GM12878 (cell line): ENCODE measurements around the gene PKP3. TPM values are rescaled to one million over a fixed set of nuclear protein-coding genes. Genes with fewer than 3 reads are reported as not detected.

ENCODE experiments used
- BCL11A ChIP-seq: IDR thresholded peaks from 2 replicates; pipeline ENCODE4 v1.6.1; 2011; ENCODE audit warnings: low read depth, low read length
- HCFC1 ChIP-seq: fragments of 150-350 bp; IDR thresholded peaks from 2 replicates; pipeline ENCODE4 v1.6.1; 2014; ENCODE audit warnings: low read length
- KDM1A ChIP-seq: fragments of 200-600 bp; sonication (generic); IDR thresholded peaks from 2 replicates; pipeline ENCODE4 v1.6.1; 2016; ENCODE audit warnings: borderline replicate concordance
- NR2C2 ChIP-seq: IDR thresholded peaks from 2 replicates; pipeline ENCODE4 v1.6.1; 2011; ENCODE audit warnings: borderline replicate concordance, low read depth; ENCODE audit not compliant: control insufficient read depth, insufficient read length
- RAD21 ChIP-seq: IDR thresholded peaks from 2 replicates; pipeline ENCODE4 v1.6.1; 2011; ENCODE audit warnings: mild to moderate bottlenecking, low read depth, low read length, moderate library complexity; ENCODE audit not compliant: insufficient read depth
- TCF3 ChIP-seq: IDR thresholded peaks from 2 replicates; pipeline ENCODE4 v1.6.1; 2012; ENCODE audit warnings: low read depth, mild to moderate bottlenecking, low read length, borderline replicate concordance; ENCODE audit not compliant: insufficient read depth
- WRNIP1 ChIP-seq: IDR thresholded peaks from 2 replicates; pipeline ENCODE4 v1.6.1; 2011; ENCODE audit warnings: low read depth, low read length, improper control_type of control experiment, borderline replicate concordance
- ZBED1 ChIP-seq: IDR thresholded peaks from 2 replicates; pipeline ENCODE4 v1.6.1; 2016; ENCODE audit warnings: borderline replicate concordance
- polyA plus RNA-seq, 11 experiments: library from polyadenylated mRNA; depleted of rRNA in 4 of 11; unstranded in 6 of 11; stranded (reverse) in 5 of 11; fragments of >200 nt; fragmentation: Nextera tagmentation in 4 of 11; fragmentation: Illumina TruSeq in 1 of 11; extraction: Ambion mirVana in 4 of 11; extraction: Trizol in 1 of 11; gene quantifications; 1 replicate in 1 of 11; 2 replicates in 10 of 11; pipeline versions ENCODE4 v1.2.1 to v1.2.3, GENCODE V29; 2011 to 2016; ENCODE audit warnings: inconsistent platforms in 2 of 11, missing spikeins in 2 of 11, low read depth in 1 of 11
- total RNA-seq, 4 experiments: library from RNA; depleted of rRNA in 3 of 4; stranded (reverse); fragments of >200 nt in 3 of 4; fragmentation: Illumina TruSeq in 1 of 4; extraction: Trizol in 1 of 4; gene quantifications; 2 replicates each; pipeline versions ENCODE4 v1.2.1 to v1.2.3, GENCODE V29; 2013 to 2021
- TF ChIP-seq, protein P1 (sequence below): IDR thresholded peaks from 2 replicates; pipeline ENCODE4 v1.6.1; 2012; ENCODE audit warnings: mild to moderate bottlenecking, low read depth, low read length
- TF ChIP-seq, protein P2 (sequence below): IDR thresholded peaks from 2 replicates; pipeline ENCODE4 v1.6.1; 2011; ENCODE audit warnings: borderline replicate concordance, low read depth, mild to moderate bottlenecking, moderate library complexity, mixed read lengths, low read length; ENCODE audit not compliant: insufficient read depth; ENCODE audit errors: extremely low read length
- TF ChIP-seq, protein P3 (sequence below): fragments of 450-650 bp; IDR thresholded peaks from 2 replicates; pipeline ENCODE4 v1.6.1; 2018; ENCODE audit warnings: borderline replicate concordance, mild to moderate bottlenecking; ENCODE audit not compliant: partially characterized antibody
- TF ChIP-seq, protein P4 (sequence below): fragments of 150-350 bp; IDR thresholded peaks from 2 replicates; pipeline ENCODE4 v1.6.1; 2014; ENCODE audit warnings: mild to moderate bottlenecking, low read depth, low read length
- TF ChIP-seq, protein P5 (sequence below), 3 experiments: IDR thresholded peaks in 2 of 3; conservative IDR thresholded peaks in 1 of 3; 2 replicates each; pipeline ENCODE4 v1.5.1; 2011; ENCODE audit warnings: low read depth in 3 of 3, low read length in 3 of 3, mild to moderate bottlenecking in 3 of 3, control low read depth in 2 of 3, moderate library complexity in 2 of 3, inconsistent platforms in 1 of 3, mixed read lengths in 1 of 3; ENCODE audit not compliant: control insufficient read depth in 2 of 3, insufficient read depth in 1 of 3; ENCODE audit errors: extremely low read depth in 1 of 3
- TF ChIP-seq, protein P6 (sequence below): fragments of 150-350 bp; IDR thresholded peaks from 2 replicates; pipeline ENCODE4 v1.6.1; 2016; ENCODE audit warnings: low read depth, low read length

Gene PKP3
- total and polyA plus RNA-seq, 10 of the 15 experiments (the other 5 are each of a cell fraction or from before 2014, with no cell fraction given): 0.45 to 0.90 TPM; not detected in 8

DNA sequence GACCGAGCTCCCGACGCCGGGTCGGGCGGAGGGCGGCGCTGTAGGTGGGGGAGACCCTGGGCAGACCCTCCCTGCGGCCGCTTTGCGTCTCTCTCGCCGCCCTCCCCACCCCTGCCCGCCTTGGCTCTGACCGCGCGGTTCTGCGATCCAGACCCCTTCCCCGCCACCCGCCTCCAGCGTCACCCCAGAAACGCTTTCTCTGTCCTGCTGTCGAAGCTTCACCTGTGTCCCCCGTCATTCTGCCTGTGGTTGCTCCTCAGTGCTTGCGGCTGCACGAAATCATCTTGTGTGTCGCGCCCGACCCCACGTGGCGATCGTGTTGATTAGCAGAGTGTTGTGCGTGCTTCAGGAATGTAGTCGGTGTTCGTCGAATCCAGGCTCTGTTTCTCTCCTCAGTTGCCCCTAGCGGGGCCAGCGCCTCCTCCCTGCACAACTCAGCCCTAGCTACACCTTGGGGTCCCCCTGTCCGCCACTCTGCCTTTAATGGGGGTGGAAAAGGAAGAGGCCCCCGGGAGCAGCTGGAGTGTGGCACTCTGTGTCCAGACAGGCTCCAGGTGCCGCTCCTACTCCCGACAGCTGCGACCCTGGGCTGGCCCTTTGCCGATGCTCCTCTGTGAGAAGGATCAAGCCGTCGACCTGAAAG, 56.9 kb downstream of the PKP3 start (continued):
- TF ChIP-seq NR2C2 (no peak), RAD21 (peak; percentile 65), BCL11A (no peak), HCFC1 (no peak), ZBED1 (no peak), TCF3 (no peak), WRNIP1 (no peak), KDM1A (no peak)
- TF ChIP-seq, protein P1, sequence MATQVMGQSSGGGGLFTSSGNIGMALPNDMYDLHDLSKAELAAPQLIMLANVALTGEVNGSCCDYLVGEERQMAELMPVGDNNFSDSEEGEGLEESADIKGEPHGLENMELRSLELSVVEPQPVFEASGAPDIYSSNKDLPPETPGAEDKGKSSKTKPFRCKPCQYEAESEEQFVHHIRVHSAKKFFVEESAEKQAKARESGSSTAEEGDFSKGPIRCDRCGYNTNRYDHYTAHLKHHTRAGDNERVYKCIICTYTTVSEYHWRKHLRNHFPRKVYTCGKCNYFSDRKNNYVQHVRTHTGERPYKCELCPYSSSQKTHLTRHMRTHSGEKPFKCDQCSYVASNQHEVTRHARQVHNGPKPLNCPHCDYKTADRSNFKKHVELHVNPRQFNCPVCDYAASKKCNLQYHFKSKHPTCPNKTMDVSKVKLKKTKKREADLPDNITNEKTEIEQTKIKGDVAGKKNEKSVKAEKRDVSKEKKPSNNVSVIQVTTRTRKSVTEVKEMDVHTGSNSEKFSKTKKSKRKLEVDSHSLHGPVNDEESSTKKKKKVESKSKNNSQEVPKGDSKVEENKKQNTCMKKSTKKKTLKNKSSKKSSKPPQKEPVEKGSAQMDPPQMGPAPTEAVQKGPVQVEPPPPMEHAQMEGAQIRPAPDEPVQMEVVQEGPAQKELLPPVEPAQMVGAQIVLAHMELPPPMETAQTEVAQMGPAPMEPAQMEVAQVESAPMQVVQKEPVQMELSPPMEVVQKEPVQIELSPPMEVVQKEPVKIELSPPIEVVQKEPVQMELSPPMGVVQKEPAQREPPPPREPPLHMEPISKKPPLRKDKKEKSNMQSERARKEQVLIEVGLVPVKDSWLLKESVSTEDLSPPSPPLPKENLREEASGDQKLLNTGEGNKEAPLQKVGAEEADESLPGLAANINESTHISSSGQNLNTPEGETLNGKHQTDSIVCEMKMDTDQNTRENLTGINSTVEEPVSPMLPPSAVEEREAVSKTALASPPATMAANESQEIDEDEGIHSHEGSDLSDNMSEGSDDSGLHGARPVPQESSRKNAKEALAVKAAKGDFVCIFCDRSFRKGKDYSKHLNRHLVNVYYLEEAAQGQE: no peak
- TF ChIP-seq, protein P2, sequence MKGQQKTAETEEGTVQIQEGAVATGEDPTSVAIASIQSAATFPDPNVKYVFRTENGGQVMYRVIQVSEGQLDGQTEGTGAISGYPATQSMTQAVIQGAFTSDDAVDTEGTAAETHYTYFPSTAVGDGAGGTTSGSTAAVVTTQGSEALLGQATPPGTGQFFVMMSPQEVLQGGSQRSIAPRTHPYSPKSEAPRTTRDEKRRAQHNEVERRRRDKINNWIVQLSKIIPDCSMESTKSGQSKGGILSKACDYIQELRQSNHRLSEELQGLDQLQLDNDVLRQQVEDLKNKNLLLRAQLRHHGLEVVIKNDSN: peak; percentile 55
- TF ChIP-seq, protein P3, sequence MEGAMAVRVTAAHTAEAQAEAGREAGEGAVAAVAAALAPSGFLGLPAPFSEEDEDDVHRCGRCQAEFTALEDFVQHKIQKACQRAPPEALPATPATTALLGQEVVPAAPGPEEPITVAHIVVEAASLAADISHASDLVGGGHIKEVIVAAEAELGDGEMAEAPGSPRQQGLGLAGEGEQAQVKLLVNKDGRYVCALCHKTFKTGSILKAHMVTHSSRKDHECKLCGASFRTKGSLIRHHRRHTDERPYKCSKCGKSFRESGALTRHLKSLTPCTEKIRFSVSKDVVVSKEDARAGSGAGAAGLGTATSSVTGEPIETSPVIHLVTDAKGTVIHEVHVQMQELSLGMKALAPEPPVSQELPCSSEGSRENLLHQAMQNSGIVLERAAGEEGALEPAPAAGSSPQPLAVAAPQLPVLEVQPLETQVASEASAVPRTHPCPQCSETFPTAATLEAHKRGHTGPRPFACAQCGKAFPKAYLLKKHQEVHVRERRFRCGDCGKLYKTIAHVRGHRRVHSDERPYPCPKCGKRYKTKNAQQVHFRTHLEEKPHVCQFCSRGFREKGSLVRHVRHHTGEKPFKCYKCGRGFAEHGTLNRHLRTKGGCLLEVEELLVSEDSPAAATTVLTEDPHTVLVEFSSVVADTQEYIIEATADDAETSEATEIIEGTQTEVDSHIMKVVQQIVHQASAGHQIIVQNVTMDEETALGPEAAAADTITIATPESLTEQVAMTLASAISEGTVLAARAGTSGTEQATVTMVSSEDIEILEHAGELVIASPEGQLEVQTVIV: no peak
- TF ChIP-seq, protein P4, sequence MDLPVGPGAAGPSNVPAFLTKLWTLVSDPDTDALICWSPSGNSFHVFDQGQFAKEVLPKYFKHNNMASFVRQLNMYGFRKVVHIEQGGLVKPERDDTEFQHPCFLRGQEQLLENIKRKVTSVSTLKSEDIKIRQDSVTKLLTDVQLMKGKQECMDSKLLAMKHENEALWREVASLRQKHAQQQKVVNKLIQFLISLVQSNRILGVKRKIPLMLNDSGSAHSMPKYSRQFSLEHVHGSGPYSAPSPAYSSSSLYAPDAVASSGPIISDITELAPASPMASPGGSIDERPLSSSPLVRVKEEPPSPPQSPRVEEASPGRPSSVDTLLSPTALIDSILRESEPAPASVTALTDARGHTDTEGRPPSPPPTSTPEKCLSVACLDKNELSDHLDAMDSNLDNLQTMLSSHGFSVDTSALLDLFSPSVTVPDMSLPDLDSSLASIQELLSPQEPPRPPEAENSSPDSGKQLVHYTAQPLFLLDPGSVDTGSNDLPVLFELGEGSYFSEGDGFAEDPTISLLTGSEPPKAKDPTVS: no peak
- TF ChIP-seq, protein P5, sequence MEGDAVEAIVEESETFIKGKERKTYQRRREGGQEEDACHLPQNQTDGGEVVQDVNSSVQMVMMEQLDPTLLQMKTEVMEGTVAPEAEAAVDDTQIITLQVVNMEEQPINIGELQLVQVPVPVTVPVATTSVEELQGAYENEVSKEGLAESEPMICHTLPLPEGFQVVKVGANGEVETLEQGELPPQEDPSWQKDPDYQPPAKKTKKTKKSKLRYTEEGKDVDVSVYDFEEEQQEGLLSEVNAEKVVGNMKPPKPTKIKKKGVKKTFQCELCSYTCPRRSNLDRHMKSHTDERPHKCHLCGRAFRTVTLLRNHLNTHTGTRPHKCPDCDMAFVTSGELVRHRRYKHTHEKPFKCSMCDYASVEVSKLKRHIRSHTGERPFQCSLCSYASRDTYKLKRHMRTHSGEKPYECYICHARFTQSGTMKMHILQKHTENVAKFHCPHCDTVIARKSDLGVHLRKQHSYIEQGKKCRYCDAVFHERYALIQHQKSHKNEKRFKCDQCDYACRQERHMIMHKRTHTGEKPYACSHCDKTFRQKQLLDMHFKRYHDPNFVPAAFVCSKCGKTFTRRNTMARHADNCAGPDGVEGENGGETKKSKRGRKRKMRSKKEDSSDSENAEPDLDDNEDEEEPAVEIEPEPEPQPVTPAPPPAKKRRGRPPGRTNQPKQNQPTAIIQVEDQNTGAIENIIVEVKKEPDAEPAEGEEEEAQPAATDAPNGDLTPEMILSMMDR (IDR thresholded peaks at IDR 0.05 in 2 of 3, conservative IDR thresholded peaks at IDR 0.05 in 1 of 3; ENCODE audit: control insufficient read depth in 2 of 3, extremely low read depth in 1 of 3, insufficient read depth in 1 of 3, low read depth in 3 of 3, low read length in 3 of 3): peak; percentile 30 to 51 (median 45); a peak in 5 of 6 replicates
- TF ChIP-seq, protein P6, sequence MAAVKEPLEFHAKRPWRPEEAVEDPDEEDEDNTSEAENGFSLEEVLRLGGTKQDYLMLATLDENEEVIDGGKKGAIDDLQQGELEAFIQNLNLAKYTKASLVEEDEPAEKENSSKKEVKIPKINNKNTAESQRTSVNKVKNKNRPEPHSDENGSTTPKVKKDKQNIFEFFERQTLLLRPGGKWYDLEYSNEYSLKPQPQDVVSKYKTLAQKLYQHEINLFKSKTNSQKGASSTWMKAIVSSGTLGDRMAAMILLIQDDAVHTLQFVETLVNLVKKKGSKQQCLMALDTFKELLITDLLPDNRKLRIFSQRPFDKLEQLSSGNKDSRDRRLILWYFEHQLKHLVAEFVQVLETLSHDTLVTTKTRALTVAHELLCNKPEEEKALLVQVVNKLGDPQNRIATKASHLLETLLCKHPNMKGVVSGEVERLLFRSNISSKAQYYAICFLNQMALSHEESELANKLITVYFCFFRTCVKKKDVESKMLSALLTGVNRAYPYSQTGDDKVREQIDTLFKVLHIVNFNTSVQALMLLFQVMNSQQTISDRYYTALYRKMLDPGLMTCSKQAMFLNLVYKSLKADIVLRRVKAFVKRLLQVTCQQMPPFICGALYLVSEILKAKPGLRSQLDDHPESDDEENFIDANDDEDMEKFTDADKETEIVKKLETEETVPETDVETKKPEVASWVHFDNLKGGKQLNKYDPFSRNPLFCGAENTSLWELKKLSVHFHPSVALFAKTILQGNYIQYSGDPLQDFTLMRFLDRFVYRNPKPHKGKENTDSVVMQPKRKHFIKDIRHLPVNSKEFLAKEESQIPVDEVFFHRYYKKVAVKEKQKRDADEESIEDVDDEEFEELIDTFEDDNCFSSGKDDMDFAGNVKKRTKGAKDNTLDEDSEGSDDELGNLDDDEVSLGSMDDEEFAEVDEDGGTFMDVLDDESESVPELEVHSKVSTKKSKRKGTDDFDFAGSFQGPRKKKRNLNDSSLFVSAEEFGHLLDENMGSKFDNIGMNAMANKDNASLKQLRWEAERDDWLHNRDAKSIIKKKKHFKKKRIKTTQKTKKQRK: no peak
